ENCODE results near the gene PRR15L.
A peak's percentile ranks its signal among the peaks of the same experiment; 100 is the strongest.
"Not testable (repeated sequence)": the region's sequence is repeated elsewhere in the genome, so short reads cannot be mapped to it uniquely, and the experiment has no call there.

The PRR15L gene

GRCh38 chr17:48002266-48002915, 44.7 kb upstream of the PRR15L start:
- no peak for TF ChIP-seq CTCF (IDR thresholded peaks at IDR 0.05; ENCODE audit: low read depth, low read length)
- DNase-seq (ENCODE audit: extremely low read depth, low read depth): peak; percentile 68

DNA sequence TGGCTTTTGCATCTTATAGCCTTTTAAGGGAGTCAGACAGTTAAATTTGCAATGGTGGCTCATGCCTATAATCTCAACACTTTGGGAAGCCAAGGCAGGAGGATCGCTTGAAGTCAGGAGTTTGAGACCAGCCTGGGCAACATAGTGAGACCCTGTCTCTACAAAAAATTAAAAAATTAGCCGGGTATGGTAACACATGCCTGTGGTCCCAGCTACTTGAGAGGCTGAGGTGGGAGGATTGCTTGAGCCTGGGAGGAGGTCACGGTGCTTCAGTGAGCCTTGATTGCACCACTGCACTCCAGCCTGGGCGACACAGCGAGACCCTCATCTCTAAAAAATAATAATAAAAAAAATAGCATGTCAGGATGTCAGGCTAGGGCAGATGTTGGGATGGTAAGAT, 44.0 kb upstream of the PRR15L start:
- DNase-seq (ENCODE audit: extremely low read depth, low read depth): not testable (repeated sequence)

- no peak for DNase-seq (ENCODE audit: extremely low read depth, low read depth)
- no peak for TF ChIP-seq CTCF (IDR thresholded peaks at IDR 0.05; ENCODE audit: low read depth, low read length)
Measured at GRCh38 chr17:48001197-48001596, 43.5 kb upstream of the PRR15L start.

GRCh38 chr17:47999582-47999981, 41.9 kb upstream of the PRR15L start:
- TF ChIP-seq CTCF (IDR thresholded peaks at IDR 0.05; ENCODE audit: low read depth, low read length): no peak
- DNase-seq (ENCODE audit: extremely low read depth, low read depth): no peak

DNA sequence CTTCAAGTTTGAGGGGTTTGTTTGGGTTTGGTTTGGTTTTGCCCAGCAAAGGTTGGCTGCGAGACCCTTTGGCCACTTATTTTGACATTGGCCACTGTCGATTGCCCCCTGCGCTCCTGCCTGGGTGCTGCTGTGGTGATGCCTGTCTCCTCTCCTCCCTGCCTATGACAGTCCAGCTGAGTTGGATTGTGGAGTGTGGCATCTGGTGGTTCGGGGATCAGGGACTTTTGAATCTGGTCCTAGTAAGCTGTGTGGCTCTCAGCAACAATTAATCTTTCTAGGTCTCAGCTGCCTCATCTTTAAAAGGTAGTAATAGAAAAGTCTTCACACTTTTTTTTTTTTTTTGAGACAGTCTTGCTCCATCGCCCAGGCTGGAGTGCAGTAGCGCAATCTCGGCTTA, 40.4 kb upstream of the PRR15L start:
- TF ChIP-seq CTCF (IDR thresholded peaks at IDR 0.05; ENCODE audit: low read depth, low read length): no peak
- no peak for DNase-seq (ENCODE audit: extremely low read depth, low read depth)

- DNase-seq (ENCODE audit: extremely low read depth, low read depth): no peak
- TF ChIP-seq CTCF (IDR thresholded peaks at IDR 0.05; ENCODE audit: low read depth, low read length): no peak
Measured at GRCh38 chr17:47997586-47997985, 39.9 kb upstream of the PRR15L start.

DNA sequence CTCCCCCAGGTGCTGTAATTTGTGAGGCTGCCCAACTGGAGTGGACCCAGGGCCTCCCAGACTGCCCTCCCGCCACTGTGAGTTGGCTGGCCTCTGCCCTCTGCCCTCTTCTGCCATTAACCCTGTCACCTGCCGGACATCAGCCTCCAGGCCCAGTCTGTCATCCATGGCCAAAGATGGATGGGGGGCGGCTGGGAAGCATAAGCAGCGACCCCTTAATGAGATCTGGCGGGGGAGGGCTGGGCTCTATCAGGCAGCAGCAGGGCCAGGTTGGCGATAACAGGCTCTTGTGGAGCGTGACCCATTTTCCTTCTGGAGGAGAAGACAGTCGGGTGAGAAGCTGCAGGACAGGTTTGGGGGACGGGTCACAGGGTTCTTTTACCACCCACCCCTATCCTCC, 38.5 kb upstream of the PRR15L start:
- no peak for DNase-seq (ENCODE audit: extremely low read depth, low read depth)
- no peak for TF ChIP-seq CTCF (IDR thresholded peaks at IDR 0.05; ENCODE audit: low read depth, low read length)

- no peak for TF ChIP-seq CTCF (IDR thresholded peaks at IDR 0.05; ENCODE audit: low read depth, low read length)
- DNase-seq (ENCODE audit: extremely low read depth, low read depth): no peak
Measured at GRCh38 chr17:47995241-47995935, 37.7 kb upstream of the PRR15L start.
